Ovary (tissue), 3 donors: ENCODE results near the gene ACO1.

Source experiments
- CTCF ChIP-seq, 3 donors: fragments of 450-650 bp in 2 of 3; fragments of 200-600 bp in 1 of 3; IDR thresholded peaks; one replicate each; pipeline versions ENCODE4 v1.5.1 to v1.8.0; 2016 to 2022; ENCODE audit warnings: antibody characterized with exemption in 3 of 3, mild to moderate bottlenecking in 1 of 3
- POLR2A ChIP-seq: fragments of 450-650 bp; IDR thresholded peaks from one replicate; pipeline ENCODE4 v1.6.1; 2017; ENCODE audit warnings: antibody characterized with exemption, mild to moderate bottlenecking, moderate library complexity
- donor health status: DM: no; HTN: no; CAD: no.

GRCh38 chr9:32340361-32340760, 44.1 kb upstream of the ACO1 start:
- TF ChIP-seq CTCF (IDR thresholded peaks at IDR 0.05), result no peak
- TF ChIP-seq POLR2A, result no peak
